Measurements from ENCODE around the gene ZBTB8OS.

Gene ZBTB8OS

DNA sequence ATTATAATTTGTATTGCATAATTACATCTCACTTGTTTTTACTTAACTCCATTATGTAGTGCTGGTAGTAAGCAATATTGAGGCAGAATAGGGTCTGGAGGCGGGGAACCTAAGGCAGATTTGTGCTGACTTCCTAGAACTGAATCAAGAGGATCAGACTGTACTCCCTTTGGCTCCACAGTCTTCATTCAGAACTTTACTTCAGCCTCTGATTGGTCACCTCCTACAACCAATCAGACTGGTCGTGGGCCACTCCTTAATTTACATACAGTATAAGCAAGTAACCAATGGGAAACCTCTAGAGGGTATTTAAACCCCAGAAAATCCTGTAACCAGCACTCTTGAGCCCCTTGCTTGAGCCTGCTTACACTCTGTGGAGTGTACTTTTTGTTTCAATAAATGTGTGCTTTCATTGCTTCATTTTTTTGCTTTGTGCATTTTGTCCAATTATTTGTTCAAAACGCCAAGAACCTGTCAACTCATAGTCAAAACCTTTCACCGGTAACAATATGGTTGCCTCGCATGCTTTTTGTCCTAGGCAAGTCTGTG is 31.6 kb downstream of the ZBTB8OS start:
- Histone ChIP-seq H3K27ac (no peak overlapping the region), H3K27me3 (replicated peaks) (no peaks in the 10 kb centered on the region), H3K4me3 (ENCODE audit: low read depth, low read length) (no peak overlapping the region), H3K36me3 (replicated peaks) (peaks cover 9% of the 10 kb centered on the region)
- DNase-seq = no peak
- TF ChIP-seq, protein P1, sequence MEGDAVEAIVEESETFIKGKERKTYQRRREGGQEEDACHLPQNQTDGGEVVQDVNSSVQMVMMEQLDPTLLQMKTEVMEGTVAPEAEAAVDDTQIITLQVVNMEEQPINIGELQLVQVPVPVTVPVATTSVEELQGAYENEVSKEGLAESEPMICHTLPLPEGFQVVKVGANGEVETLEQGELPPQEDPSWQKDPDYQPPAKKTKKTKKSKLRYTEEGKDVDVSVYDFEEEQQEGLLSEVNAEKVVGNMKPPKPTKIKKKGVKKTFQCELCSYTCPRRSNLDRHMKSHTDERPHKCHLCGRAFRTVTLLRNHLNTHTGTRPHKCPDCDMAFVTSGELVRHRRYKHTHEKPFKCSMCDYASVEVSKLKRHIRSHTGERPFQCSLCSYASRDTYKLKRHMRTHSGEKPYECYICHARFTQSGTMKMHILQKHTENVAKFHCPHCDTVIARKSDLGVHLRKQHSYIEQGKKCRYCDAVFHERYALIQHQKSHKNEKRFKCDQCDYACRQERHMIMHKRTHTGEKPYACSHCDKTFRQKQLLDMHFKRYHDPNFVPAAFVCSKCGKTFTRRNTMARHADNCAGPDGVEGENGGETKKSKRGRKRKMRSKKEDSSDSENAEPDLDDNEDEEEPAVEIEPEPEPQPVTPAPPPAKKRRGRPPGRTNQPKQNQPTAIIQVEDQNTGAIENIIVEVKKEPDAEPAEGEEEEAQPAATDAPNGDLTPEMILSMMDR (IDR thresholded peaks at IDR 0.05; ENCODE audit: low read depth, low read length, missing control alignments) = no peak
- in situ Hi-C loops (cut with HindIII; ENCODE audit: low pct_ligation_motif_present, low sequenced_read_pairs) = no loop called here

DNA sequence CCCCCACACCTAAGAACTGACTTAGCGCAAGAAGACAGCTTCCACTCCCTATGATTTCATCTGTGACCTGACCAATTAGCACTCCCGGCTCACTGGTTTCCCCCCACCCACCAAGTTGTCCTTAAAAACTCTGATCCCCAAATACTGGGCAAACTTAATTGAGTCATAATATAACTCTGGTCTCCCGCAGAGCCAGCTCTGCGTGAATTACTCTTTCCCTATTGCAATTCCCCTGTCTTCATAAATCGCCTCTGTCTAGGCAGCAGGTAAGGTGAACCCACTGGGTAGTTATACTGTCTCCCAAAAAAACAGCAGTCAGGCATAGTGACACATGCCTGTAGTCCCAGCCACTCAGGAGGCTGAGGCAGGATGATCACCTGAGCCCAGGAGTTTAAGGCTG is 36.9 kb downstream of the ZBTB8OS start:
- H3K27ac ChIP-seq = no peak overlapping the region
- no peaks in the 10 kb centered on the region for H3K36me3 ChIP-seq (replicated peaks)
- no peaks in the 10 kb centered on the region for H3K27me3 ChIP-seq (replicated peaks)
- no peak overlapping the region for H3K4me3 ChIP-seq (ENCODE audit: low read depth, low read length)
- in situ Hi-C loops (cut with HindIII; ENCODE audit: low pct_ligation_motif_present, low sequenced_read_pairs) = no loop called here
- DNase-seq = no peak
- TF ChIP-seq, protein P1 (IDR thresholded peaks at IDR 0.05; ENCODE audit: low read depth, low read length, missing control alignments) = no peak

DNA sequence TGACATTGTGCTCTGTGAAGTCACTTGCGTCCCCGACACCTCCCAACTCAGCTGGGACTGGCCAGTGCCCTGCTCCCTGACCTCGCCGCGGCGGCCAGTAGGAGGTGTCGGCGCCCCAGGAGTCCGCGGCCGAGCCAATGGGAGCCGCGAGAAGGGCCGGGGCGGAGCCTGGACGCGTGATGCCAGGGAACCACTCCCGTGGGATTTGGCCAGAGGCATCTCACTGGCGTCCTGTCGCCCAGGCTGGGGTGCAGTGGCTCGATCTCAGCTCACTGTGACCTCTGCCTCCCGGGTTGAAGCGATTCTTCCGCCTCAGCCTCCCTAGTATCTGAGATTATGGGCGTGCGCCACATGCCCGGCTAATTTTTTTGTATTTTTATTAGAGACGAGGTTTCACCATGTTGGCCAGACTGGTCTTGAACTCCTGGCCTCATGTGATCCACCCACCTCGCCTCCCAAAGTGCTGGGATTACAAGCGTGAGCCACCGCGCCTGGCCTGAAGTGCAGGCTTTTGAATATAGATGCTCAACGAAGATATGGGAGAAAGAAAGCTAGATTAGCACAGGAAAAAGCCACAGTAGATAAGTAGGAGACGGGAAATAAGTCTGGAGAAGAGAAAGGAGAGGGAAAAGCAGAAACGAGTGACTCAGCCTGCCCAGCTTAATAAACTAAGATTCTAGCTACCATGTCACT is 38.0 kb downstream of the ZBTB8OS start:
- Histone ChIP-seq H3K27me3 (replicated peaks) (no peaks in the 10 kb centered on the region), H3K4me3 (ENCODE audit: low read depth, low read length) (peak overlapping the region; percentile 60), H3K36me3 (replicated peaks) (no peaks in the 10 kb centered on the region), H3K27ac (no peak overlapping the region)
- TF ChIP-seq, protein P1 (IDR thresholded peaks at IDR 0.05; ENCODE audit: low read depth, low read length, missing control alignments) = peak; percentile 24
- in situ Hi-C loops (cut with HindIII; ENCODE audit: low pct_ligation_motif_present, low sequenced_read_pairs) = no loop called here
- DNase-seq = peak; percentile 72

DNA sequence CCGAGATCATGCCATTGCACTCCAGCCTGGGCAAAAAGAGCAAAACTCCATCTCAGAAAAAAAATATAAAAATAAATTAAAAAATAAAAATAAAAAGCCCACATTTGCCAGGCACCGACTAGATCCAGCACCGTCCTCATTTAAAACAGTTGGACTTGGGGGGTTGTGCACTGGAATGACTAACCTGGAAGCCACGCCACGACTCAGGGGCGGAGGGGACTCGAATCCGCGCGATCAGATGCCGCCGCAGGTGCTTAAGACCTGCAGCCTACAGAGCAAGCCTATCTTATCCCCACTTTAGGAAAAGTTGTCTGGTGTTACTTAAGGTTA is 38.5 kb downstream of the ZBTB8OS start:
- TF ChIP-seq, protein P1 (IDR thresholded peaks at IDR 0.05; ENCODE audit: low read depth, low read length, missing control alignments) = no peak
- in situ Hi-C loops (cut with HindIII; ENCODE audit: low pct_ligation_motif_present, low sequenced_read_pairs) = no loop called here
- DNase-seq = no peak
- Histone ChIP-seq H3K36me3 (replicated peaks) (no peaks in the 10 kb centered on the region), H3K27ac (no peak overlapping the region), H3K4me3 (ENCODE audit: low read depth, low read length) (peak overlapping the region; percentile 60), H3K27me3 (replicated peaks) (no peaks in the 10 kb centered on the region)

DNA sequence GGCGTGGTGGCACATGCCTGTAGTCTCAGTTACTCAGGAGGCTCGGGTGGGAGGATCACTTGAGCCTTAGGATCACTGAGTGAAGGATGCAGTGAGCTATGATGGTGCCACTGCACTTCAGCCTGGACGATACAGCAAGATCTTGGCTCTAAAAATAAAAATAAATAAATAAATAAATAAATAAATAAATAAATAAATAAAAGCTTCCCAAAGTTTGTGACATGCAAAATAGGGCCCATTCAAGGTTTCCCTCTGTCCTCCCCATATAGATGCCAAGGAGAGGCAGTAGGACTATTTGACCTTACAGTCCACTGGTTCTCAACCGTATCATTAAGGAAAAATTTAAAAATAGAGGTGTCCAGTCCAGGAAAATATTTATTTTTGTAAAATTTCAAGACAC is 41.2 kb downstream of the ZBTB8OS start:
- in situ Hi-C loops (cut with HindIII; ENCODE audit: low pct_ligation_motif_present, low sequenced_read_pairs) = no loop called here
- TF ChIP-seq, protein P1 (IDR thresholded peaks at IDR 0.05; ENCODE audit: low read depth, low read length, missing control alignments) = no peak
- DNase-seq = no peak
- no peaks in the 10 kb centered on the region for H3K36me3 ChIP-seq (replicated peaks)
- H3K27ac ChIP-seq = no peak overlapping the region
- H3K27me3 ChIP-seq (replicated peaks) = no peaks in the 10 kb centered on the region
- H3K4me3 ChIP-seq (ENCODE audit: low read depth, low read length) = no peak overlapping the region

Data from brain microvascular endothelial cell (primary cell).